ENCODE data around the gene PLD5.

PLD5 gene

GRCh38 chr1:242034392-242034791, 490.1 kb downstream of the PLD5 start:
- Histone ChIP-seq H3K36me3 (ENCODE audit: control insufficient read depth, insufficient read depth, low read length, severe bottlenecking) (no peaks in the 10 kb centered on the region), H3K4me1 (ENCODE audit: control insufficient read depth, insufficient read depth, low read length) (peaks cover 3% of the 10 kb centered on the region), H3K9me3 (ENCODE audit: control insufficient read depth, low read length) (no peaks in the 10 kb centered on the region), H3K4me3 (ENCODE audit: low read length) (no peak overlapping the region), H3K27me3 (replicated peaks; ENCODE audit: control insufficient read depth, insufficient read depth, low read length) (peaks cover 3% of the 10 kb centered on the region), H3K9ac (ENCODE audit: low read length) (no peak overlapping the region)
- DNase-seq (ENCODE audit: low read depth), result no peak

- Histone ChIP-seq H3K27me3 (replicated peaks; ENCODE audit: control insufficient read depth, insufficient read depth, low read length) (peaks cover 3% of the 10 kb centered on the region), H3K9ac (ENCODE audit: low read length) (no peak overlapping the region), H3K4me1 (ENCODE audit: control insufficient read depth, insufficient read depth, low read length) (peaks cover 3% of the 10 kb centered on the region), H3K9me3 (ENCODE audit: control insufficient read depth, low read length) (no peaks in the 10 kb centered on the region), H3K36me3 (ENCODE audit: control insufficient read depth, insufficient read depth, low read length, severe bottlenecking) (no peaks in the 10 kb centered on the region), H3K4me3 (ENCODE audit: low read length) (no peak overlapping the region)
- no peak for DNase-seq (ENCODE audit: low read depth)
These were observed 491.1 kb downstream of the PLD5 start for GRCh38 chr1:242033447-242033846.

Measured in adipocyte (in vitro differentiated cells).